HG03060 (cell line): ENCODE results near the gene LGALS1.
"Not testable (repeated sequence)": the region's sequence is repeated elsewhere in the genome, so short reads cannot be mapped to it uniquely, and the experiment has no call there.

Source experiments
- ATAC-seq: cut with Tn5 transposase; IDR thresholded peaks from one replicate; pipeline ENCODE4 v1.9.1; 2021; ENCODE audit warnings: low read depth, moderate number of reproducible peaks; ENCODE audit not compliant: unreplicated experiment

The LGALS1 gene

GRCh38 chr22:37714634-37715033 is 39.2 kb downstream of the LGALS1 start:
- no peak for ATAC-seq

- ATAC-seq = no peak
These were observed 40.3 kb downstream of the LGALS1 start for GRCh38 chr22:37715760-37716159.

- no peak for ATAC-seq
These were observed 41.3 kb downstream of the LGALS1 start for GRCh38 chr22:37716708-37717107.

- ATAC-seq = not testable (repeated sequence)
These were observed 41.8 kb downstream of the LGALS1 start for GRCh38 chr22:37717235-37717634.

GRCh38 chr22:37717746-37718305 is 42.4 kb downstream of the LGALS1 start:
- ATAC-seq = not testable (repeated sequence)

- ATAC-seq = no peak
These were observed 50.3 kb downstream of the LGALS1 start for GRCh38 chr22:37725551-37726240.

GRCh38 chr22:37726241-37726887 is 50.9 kb downstream of the LGALS1 start:
- no peak for ATAC-seq

- no peak for ATAC-seq
These were observed 53.2 kb downstream of the LGALS1 start for GRCh38 chr22:37728620-37729019.
